Erythroblast (primary cell): ENCODE measurements around the gene RAP1GAP2.

Experiments
- GATA1 ChIP-seq: IDR thresholded peaks from 2 replicates; pipeline ENCODE4 v1.6.1; 2011; ENCODE audit warnings: low read depth, mild to moderate bottlenecking, control low read depth, low read length, moderate library complexity
- POLR2A ChIP-seq: IDR thresholded peaks from 2 replicates; pipeline ENCODE4 v1.6.1; 2011; ENCODE audit warnings: mild to moderate bottlenecking, low read length

DNA sequence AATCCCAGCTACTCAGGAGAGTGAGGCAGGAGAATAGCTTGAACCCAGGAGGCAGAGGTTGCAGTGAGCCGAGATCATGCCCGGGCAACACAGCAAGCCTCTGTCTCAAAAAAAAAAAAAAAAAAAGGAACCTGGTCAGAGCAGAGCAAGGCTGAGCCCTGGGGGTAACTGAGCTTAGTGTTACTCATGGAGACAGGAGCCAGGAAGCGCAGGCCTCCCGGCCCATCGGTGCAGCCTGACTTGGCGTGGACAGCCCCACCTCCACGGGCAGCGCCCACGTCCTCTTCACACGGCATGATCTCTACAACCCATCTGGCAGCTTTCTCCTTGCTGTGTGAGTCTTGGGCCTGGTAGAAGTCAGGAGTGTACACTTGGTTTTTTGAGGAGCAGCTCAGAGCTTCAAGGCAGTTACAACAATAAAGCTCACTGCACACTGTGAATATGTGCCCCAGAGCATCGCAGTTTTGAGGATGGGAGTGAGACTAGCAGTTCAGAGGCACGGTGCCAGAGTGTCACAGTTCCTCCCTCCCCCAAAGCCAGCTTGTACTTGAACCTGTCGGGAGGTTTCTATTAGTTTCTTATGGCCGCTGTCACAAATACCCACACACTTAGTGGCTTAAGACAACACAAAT, 129.9 kb downstream of the RAP1GAP2 start:
- TF ChIP-seq POLR2A, result no peak
- no peak for TF ChIP-seq GATA1
